Caki2 (cell line): Measurements from ENCODE around the gene LOXHD1. TPM values are rescaled to one million over a fixed set of nuclear protein-coding genes. Genes with fewer than 3 reads are reported as not detected.

Source experiments
- DNase-seq: peaks from one replicate; pipeline ENCODE4 v3.0.0-alpha.2; 2015; ENCODE audit warnings: low read depth
- in situ Hi-C: cut with HindIII; loops from 2 replicates; pipeline ENCODE4 v1.10.0; 2016; ENCODE audit warnings: low sequenced_read_pairs, low pct_unique_long_range_greater_than_20kb, mixed read lengths
- total RNA-seq: library from RNA; depleted of rRNA; stranded (reverse); fragments of >200 nt; shearing (Covaris generic); gene quantifications from 2 replicates; pipeline ENCODE4 v1.2.3, GENCODE V29; 2014; ENCODE audit warnings: low replicate concordance

Gene LOXHD1
- total RNA-seq, 1 experiment from 2014 or later, result not detected

- DNase-seq, result peak; percentile 37
- in situ Hi-C loops, result no loop called here
These were observed 24.5 kb downstream of the LOXHD1 start for GRCh38 chr18:46632401-46633071.

- no peak for DNase-seq
- in situ Hi-C loops, result no loop called here
These were observed 26.0 kb downstream of the LOXHD1 start for GRCh38 chr18:46630991-46631390.

- DNase-seq, result no peak
- in situ Hi-C loops, result no loop called here
These were observed 26.9 kb downstream of the LOXHD1 start for GRCh38 chr18:46630160-46630559.

GRCh38 chr18:46629361-46629760, 27.7 kb downstream of the LOXHD1 start:
- in situ Hi-C loops, result no loop called here
- DNase-seq, result no peak

GRCh38 chr18:46628206-46628605, 28.8 kb downstream of the LOXHD1 start:
- in situ Hi-C loops, result no loop called here
- DNase-seq, result no peak

- DNase-seq, result no peak
- in situ Hi-C loops, result no loop called here
These were observed 29.9 kb downstream of the LOXHD1 start for GRCh38 chr18:46627136-46627535.

GRCh38 chr18:46625069-46625468, 32.0 kb downstream of the LOXHD1 start:
- in situ Hi-C loops, result no loop called here
- no peak for DNase-seq

GRCh38 chr18:46624127-46624526, 32.9 kb downstream of the LOXHD1 start:
- in situ Hi-C loops, result no loop called here
- no peak for DNase-seq

- in situ Hi-C loops, result no loop called here
- no peak for DNase-seq
These were observed 33.5 kb downstream of the LOXHD1 start for GRCh38 chr18:46623541-46623940.

- DNase-seq, result peak; percentile 11
- in situ Hi-C loops, result no loop called here
These were observed 34.0 kb downstream of the LOXHD1 start for GRCh38 chr18:46622999-46623398.

GRCh38 chr18:46622451-46622850, 34.6 kb downstream of the LOXHD1 start:
- in situ Hi-C loops, result no loop called here
- DNase-seq, result no peak

- no peak for DNase-seq
- in situ Hi-C loops, result no loop called here
These were observed 35.1 kb downstream of the LOXHD1 start for GRCh38 chr18:46621871-46622270.

- no peak for DNase-seq
- in situ Hi-C loops, result no loop called here
These were observed 35.8 kb downstream of the LOXHD1 start for GRCh38 chr18:46621111-46621766.

- in situ Hi-C loops, result no loop called here
- DNase-seq, result no peak
These were observed 37.5 kb downstream of the LOXHD1 start for GRCh38 chr18:46619559-46619958.

- no peak for DNase-seq
- in situ Hi-C loops, result no loop called here
These were observed 41.3 kb downstream of the LOXHD1 start for GRCh38 chr18:46615720-46616119.

- in situ Hi-C loops, result no loop called here
- no peak for DNase-seq
These were observed 48.0 kb downstream of the LOXHD1 start for GRCh38 chr18:46609048-46609447.

GRCh38 chr18:46607926-46608325, 49.1 kb downstream of the LOXHD1 start:
- in situ Hi-C loops, result no loop called here
- DNase-seq, result no peak

- no peak for DNase-seq
- in situ Hi-C loops, result no loop called here
These were observed 55.7 kb downstream of the LOXHD1 start for GRCh38 chr18:46601141-46601805.

- DNase-seq, result no peak
- in situ Hi-C loops, result no loop called here
These were observed 60.9 kb downstream of the LOXHD1 start for GRCh38 chr18:46596119-46596518.
